SK-N-MC (cell line): ENCODE data around the gene COLEC11.

Source experiments
- EZH2 ChIP-seq: fragments of 200-600 bp; sonication (generic); IDR thresholded peaks from one replicate; pipeline ENCODE4 v1.6.1; 2017; ENCODE audit warnings: antibody characterized with exemption
- POLR2AphosphoS5 ChIP-seq: IDR thresholded peaks from 2 replicates; pipeline ENCODE4 v1.6.1; 2012; ENCODE audit warnings: mild to moderate bottlenecking, low read depth, low read length, borderline replicate concordance

DNA sequence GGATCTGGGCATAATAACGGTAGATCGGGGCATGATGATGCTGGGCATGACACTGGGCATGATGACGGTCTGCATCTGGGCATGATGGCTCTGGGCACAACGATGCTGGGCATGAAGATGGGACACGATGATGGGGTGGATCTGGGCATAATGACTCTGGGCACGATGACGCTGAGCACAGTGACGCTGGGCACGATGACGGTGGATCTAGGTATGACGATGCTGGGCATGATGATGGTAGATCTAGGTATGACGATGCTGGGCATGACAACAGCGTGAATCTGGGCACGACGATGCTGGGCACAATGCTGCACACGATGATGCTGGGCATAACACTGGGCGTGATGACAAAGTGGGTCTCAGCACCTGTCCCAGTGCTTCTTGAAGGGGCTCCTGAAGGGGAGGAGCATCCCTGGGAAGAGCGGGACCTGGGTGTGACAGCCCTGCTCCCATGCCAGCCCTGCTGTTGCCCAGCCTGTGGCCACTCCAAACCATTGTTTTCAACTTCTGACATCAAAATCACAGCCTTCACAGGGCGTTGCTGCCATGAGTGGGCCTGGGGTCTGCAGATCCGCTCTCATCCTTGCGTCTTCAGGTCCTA lies 32.7 kb downstream of the COLEC11 start:
- no peak for TF ChIP-seq POLR2AphosphoS5
- TF ChIP-seq EZH2 = no peak
